ENCODE data around the gene HAL. TPM values are rescaled to one million over a fixed set of nuclear protein-coding genes. Genes with fewer than 3 reads are reported as not detected.

The HAL gene
- total and polyA plus RNA-seq, 10 of the 15 experiments (the other 5 are each of a cell fraction or from before 2014, with no cell fraction given): 0.04 to 0.45 (median 0.13) TPM; not detected in 1

GRCh38 chr12:95984682-95985081 lies 11.5 kb downstream of the HAL start (continued):
- TF ChIP-seq, protein P1, sequence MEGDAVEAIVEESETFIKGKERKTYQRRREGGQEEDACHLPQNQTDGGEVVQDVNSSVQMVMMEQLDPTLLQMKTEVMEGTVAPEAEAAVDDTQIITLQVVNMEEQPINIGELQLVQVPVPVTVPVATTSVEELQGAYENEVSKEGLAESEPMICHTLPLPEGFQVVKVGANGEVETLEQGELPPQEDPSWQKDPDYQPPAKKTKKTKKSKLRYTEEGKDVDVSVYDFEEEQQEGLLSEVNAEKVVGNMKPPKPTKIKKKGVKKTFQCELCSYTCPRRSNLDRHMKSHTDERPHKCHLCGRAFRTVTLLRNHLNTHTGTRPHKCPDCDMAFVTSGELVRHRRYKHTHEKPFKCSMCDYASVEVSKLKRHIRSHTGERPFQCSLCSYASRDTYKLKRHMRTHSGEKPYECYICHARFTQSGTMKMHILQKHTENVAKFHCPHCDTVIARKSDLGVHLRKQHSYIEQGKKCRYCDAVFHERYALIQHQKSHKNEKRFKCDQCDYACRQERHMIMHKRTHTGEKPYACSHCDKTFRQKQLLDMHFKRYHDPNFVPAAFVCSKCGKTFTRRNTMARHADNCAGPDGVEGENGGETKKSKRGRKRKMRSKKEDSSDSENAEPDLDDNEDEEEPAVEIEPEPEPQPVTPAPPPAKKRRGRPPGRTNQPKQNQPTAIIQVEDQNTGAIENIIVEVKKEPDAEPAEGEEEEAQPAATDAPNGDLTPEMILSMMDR (IDR thresholded peaks at IDR 0.05 in 2 of 3, conservative IDR thresholded peaks at IDR 0.05 in 1 of 3; ENCODE audit: control insufficient read depth in 2 of 3, extremely low read depth in 1 of 3, insufficient read depth in 1 of 3, low read depth in 3 of 3, low read length in 3 of 3): no peak
- TF ChIP-seq ZNF384 (IDR thresholded peaks at IDR 0.05; ENCODE audit: borderline replicate concordance, low read depth, low read length): no peak
- no peak for TF ChIP-seq EP300 (IDR thresholded peaks at IDR 0.05; ENCODE audit: borderline replicate concordance in 1 of 2, control insufficient read depth in 1 of 2, low read depth in 2 of 2, low read length in 2 of 2)
- TF ChIP-seq BHLHE40 (IDR thresholded peaks at IDR 0.05; ENCODE audit: borderline replicate concordance in 1 of 2, low read depth in 2 of 2, low read length in 1 of 2): no peak
- TF ChIP-seq ATF3 (IDR thresholded peaks at IDR 0.05; ENCODE audit: borderline replicate concordance, extremely low read depth, low read depth, low read length): no peak
- TF ChIP-seq MAX (IDR thresholded peaks at IDR 0.05; ENCODE audit: low read depth, low read length): no peak
- no peak for TF ChIP-seq MEF2A (IDR thresholded peaks at IDR 0.05; ENCODE audit: insufficient read depth, low read depth, low read length)
- TF ChIP-seq, protein P2, sequence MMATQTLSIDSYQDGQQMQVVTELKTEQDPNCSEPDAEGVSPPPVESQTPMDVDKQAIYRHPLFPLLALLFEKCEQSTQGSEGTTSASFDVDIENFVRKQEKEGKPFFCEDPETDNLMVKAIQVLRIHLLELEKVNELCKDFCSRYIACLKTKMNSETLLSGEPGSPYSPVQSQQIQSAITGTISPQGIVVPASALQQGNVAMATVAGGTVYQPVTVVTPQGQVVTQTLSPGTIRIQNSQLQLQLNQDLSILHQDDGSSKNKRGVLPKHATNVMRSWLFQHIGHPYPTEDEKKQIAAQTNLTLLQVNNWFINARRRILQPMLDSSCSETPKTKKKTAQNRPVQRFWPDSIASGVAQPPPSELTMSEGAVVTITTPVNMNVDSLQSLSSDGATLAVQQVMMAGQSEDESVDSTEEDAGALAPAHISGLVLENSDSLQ (IDR thresholded peaks at IDR 0.05): no peak
- no peak for TF ChIP-seq IRF3 (IDR thresholded peaks at IDR 0.05)

Data from GM12878 (cell line).